SK-N-DZ (cell line): ENCODE results near the gene ZFYVE9.
A peak's percentile ranks its signal among the peaks of the same experiment; 100 is the strongest.

Experiments used
- DNase-seq: peaks from one replicate; pipeline ENCODE4 v3.0.0-alpha.2; 2015; ENCODE audit warnings: low spot score

ZFYVE9 gene

GRCh38 chr1:52238887-52239707 is 97.2 kb downstream of the ZFYVE9 start:
- no peak for DNase-seq

- DNase-seq, result no peak
These were observed 97.8 kb downstream of the ZFYVE9 start for GRCh38 chr1:52239708-52240001.

GRCh38 chr1:52240592-52241210 is 98.8 kb downstream of the ZFYVE9 start:
- peak; percentile 4 for DNase-seq

- no peak for DNase-seq
These were observed 101.5 kb downstream of the ZFYVE9 start for GRCh38 chr1:52243221-52243987.

GRCh38 chr1:52249831-52250230 is 107.9 kb downstream of the ZFYVE9 start:
- DNase-seq, result no peak

- no peak for DNase-seq
These were observed 111.5 kb downstream of the ZFYVE9 start for GRCh38 chr1:52253421-52253820.

GRCh38 chr1:52259886-52260285 is 118.0 kb downstream of the ZFYVE9 start:
- DNase-seq, result no peak

GRCh38 chr1:52263153-52263910 is 121.4 kb downstream of the ZFYVE9 start:
- no peak for DNase-seq

GRCh38 chr1:52264530-52265115 is 122.7 kb downstream of the ZFYVE9 start:
- no peak for DNase-seq

- DNase-seq, result no peak
These were observed 124.6 kb downstream of the ZFYVE9 start for GRCh38 chr1:52266507-52266906.

- DNase-seq, result no peak
These were observed 126.5 kb downstream of the ZFYVE9 start for GRCh38 chr1:52268372-52268771.

GRCh38 chr1:52281518-52281917 is 139.6 kb downstream of the ZFYVE9 start:
- no peak for DNase-seq

- DNase-seq, result no peak
These were observed 146.4 kb downstream of the ZFYVE9 start for GRCh38 chr1:52288286-52288685.

GRCh38 chr1:52294580-52294979 is 152.7 kb downstream of the ZFYVE9 start:
- no peak for DNase-seq

GRCh38 chr1:52296345-52296744 is 154.5 kb downstream of the ZFYVE9 start:
- DNase-seq, result peak; percentile 49

- DNase-seq, result no peak
These were observed 163.7 kb downstream of the ZFYVE9 start for GRCh38 chr1:52305417-52306226.

GRCh38 chr1:52306227-52307006 is 164.5 kb downstream of the ZFYVE9 start:
- DNase-seq, result no peak

- DNase-seq, result no peak
These were observed 179.2 kb downstream of the ZFYVE9 start for GRCh38 chr1:52321061-52321460.

GRCh38 chr1:52323731-52324130 is 181.8 kb downstream of the ZFYVE9 start:
- DNase-seq, result no peak

- no peak for DNase-seq
These were observed 183.9 kb downstream of the ZFYVE9 start for GRCh38 chr1:52325786-52326185.
